BJ (cell line): ENCODE results near the gene C2CD4B. TPM values are rescaled to one million over a fixed set of nuclear protein-coding genes. Genes with fewer than 3 reads are reported as not detected.

Experiments used
- CTCF ChIA-PET: fragments of 350-600 bp; formaldehyde crosslinking; extraction: SDS; loops from one replicate; lab custom pipeline; 2021; ENCODE audit warnings: antibody characterized with exemption, inconsistent platforms; lab: Yijun Ruan, JAX
- POLR2A ChIA-PET: fragments of 300-600 bp; sonication (Branson Sonifier 250); formaldehyde crosslinking; extraction: SDS; loops from one replicate; lab custom pipeline; 2021; ENCODE audit warnings: antibody characterized with exemption; lab: Charles Lee
- DNase-seq: peaks from one replicate; pipeline ENCODE4 v3.0.0-alpha.2; 2011; ENCODE audit warnings: low read depth
- H3K27me3 ChIP-seq: 2 replicates; pipeline ENCODE4 v1.6.0; 2011; ENCODE audit warnings: low read length; ENCODE audit not compliant: control insufficient read depth, insufficient read depth
- H3K36me3 ChIP-seq: 2 replicates; pipeline ENCODE4 v1.5.1; 2011; ENCODE audit warnings: low read length; ENCODE audit not compliant: control insufficient read depth, insufficient read depth
- H3K4me3 ChIP-seq: 2 replicates; pipeline ENCODE4 v1.5.1; 2011; ENCODE audit warnings: low read depth, mild to moderate bottlenecking, control low read depth, low read length
- CTCF ChIP-seq: IDR thresholded peaks from 2 replicates; pipeline ENCODE4 v1.5.1; 2011; ENCODE audit warnings: low read depth, mild to moderate bottlenecking, control low read depth, inconsistent platforms, low read length, moderate library complexity; ENCODE audit not compliant: insufficient read depth
- polyA plus RNA-seq: library from polyadenylated mRNA; depleted of rRNA; stranded (reverse); fragments of >200 nt; gene quantifications from 2 replicates; pipeline ENCODE4 v1.2.3, GENCODE V29; 2011; rRNA removed

Gene C2CD4B
- polyA plus RNA-seq, 1 experiment: not detected

DNA sequence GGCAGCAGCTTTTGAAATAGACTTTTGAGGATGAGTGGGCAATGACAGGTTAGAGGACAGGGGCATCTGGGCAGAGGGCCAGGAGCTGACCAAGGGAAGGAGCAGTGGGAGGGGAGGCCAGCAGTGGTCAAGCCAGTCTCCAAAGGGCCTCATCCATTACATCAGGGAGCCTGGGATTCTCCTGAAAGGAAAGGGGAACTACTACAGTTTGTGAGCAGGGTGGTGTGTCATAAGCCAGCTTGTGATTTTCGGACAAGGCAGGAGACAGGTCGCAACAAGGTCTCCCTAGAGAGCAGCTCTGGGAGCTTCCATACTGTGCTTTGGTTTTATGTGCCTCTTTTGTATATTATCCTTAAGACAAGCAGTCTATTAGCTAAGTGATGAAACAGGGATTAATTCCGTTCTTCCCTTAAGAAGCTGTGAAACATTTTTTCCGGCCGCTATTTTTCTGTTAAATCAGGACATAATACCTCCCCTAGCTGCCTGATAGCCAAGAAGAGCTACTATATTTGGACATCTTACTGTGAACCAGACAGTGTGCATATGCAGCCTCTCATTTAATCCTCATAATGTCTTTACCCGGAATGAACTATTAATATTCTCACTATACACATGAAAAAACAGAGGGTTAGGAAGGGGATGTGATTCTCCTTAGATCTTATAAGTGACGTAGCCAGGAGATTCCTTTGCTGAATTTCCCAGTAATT is 46.4 kb downstream of the C2CD4B start:
- H3K27me3 ChIP-seq: no peaks in the 10 kb centered on the region
- peak overlapping the region; percentile 22; the same call in 1 of the 2 replicates for H3K4me3 ChIP-seq
- TF ChIP-seq CTCF: no peak
- DNase-seq: no peak
- no peaks in the 10 kb centered on the region for H3K36me3 ChIP-seq
- ChIA-PET CTCF (interaction anchor here (0.7 to 1.4 kb wide), 3 partner anchors 9 to 12 kb away, joined by 3 to 5 read pairs (median 3); no protein-coding TSS in a partner anchor), POLR2A (interaction anchor here (0.6 kb wide), 1 partner anchor 203 kb away, joined by 4 read pairs; no protein-coding TSS in a partner anchor)

GRCh38 chr15:62115847-62116246 is 49.2 kb downstream of the C2CD4B start:
- no peak for TF ChIP-seq CTCF
- Histone ChIP-seq H3K36me3 (no peaks in the 10 kb centered on the region), H3K27me3 (no peaks in the 10 kb centered on the region), H3K4me3 (no peak overlapping the region)
- CTCF ChIA-PET: interaction anchor here (1.6 kb wide), 1 partner anchor 9 kb away, joined by 3 read pairs; no protein-coding TSS in a partner anchor
- POLR2A ChIA-PET: no interaction called here
- no peak for DNase-seq

Other genes with a start within 250 kb of the C2CD4B start
- 6.0 and 13.5 TPM in 2 replicates for gene VPS13C, start 104.8 kb downstream of the C2CD4B start, polyA plus RNA-seq
- gene C2CD4A, start 98.3 kb downstream of the C2CD4B start, polyA plus RNA-seq: not detected in 2 replicates
- gene TLN2, start 225.3 kb upstream of the C2CD4B start, polyA plus RNA-seq: 5.9 and 7.6 TPM in 2 replicates